Measurements from ENCODE around the gene FBXW11.

The FBXW11 gene

GRCh38 chr5:171868236-171868635 is 138.2 kb downstream of the FBXW11 start:
- no peak for DNase-seq (ENCODE audit: low read depth in 3 of 3)

DNA sequence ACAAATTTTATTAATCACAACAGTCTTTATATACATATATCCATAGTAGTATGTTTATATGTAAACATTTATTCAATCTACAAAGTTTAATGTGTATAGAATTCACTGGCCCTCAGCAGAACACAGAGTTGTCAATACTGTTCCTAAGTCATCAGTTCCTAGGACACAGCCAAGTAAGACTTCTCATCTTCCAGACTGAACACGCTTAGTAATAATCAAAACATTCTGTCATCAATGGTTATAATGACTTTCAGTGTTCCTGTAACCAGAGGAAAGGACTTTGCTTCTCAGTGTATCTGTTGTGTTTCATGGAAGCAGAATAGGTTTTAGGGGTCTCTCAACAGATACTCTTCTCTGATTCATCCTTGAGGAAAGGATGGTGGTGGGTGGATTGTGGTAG is 138.7 kb downstream of the FBXW11 start:
- no peak for DNase-seq (ENCODE audit: low read depth in 3 of 3)

DNA sequence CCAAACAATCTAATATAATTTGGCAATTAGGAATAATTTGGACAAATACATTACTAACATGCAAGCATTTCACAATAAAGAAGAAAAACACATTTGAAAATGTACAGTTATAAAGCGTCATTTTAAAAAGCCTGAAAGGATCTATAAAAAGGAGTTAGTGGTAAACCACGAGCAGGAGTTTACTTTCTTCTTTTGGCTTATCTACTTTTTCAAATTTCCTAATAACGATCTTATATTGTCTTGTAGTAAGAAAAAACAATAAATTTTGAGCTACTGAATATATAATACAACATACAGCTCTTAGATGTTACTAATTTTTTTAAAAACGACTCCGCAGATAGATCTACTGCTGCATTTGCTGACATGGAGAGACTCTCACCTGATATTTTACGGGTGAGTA is 141.0 kb downstream of the FBXW11 start:
- no peak for DNase-seq (ENCODE audit: low read depth in 3 of 3)

DNA sequence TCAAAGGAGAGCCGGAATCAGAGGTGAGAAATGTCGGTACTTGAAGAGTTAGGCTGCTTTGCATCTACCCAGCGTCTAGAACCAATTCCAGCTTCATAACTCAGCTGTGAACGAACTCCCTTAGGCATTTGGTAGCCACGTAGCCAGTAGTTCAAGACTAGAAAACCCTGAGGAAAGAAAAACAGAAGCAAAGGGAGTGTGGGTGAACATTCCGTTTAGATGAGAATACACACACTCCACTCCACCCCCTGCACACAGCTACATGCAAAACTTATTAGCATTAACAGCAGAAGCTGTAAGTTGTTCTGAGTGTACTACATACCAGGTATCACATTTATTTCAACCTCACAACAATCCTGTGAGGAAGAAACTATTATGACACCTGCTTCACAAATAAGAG is 142.5 kb downstream of the FBXW11 start:
- no peak for DNase-seq (ENCODE audit: low read depth in 3 of 3)

GRCh38 chr5:171862624-171863023 is 143.8 kb downstream of the FBXW11 start:
- DNase-seq (ENCODE audit: low read depth in 3 of 3): no peak

DNA sequence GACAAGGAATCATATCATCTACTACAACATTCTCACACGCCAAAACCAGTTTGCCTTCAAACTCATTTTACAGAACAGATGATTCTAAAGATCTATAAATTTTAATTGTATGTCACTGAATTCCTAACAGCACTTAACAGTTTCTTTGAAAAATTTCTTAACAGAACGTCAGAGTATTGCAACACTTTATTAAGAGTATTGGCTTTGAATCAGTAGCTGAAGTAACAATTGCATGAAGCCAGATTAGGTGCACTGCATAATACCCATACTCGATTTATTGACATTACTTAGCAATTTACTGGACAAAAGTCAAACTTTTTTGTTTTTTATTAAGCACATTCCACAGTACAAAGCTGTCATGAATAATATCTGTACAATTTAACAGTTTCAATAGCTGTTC is 145.1 kb downstream of the FBXW11 start:
- DNase-seq (ENCODE audit: low read depth in 3 of 3): no peak

DNA sequence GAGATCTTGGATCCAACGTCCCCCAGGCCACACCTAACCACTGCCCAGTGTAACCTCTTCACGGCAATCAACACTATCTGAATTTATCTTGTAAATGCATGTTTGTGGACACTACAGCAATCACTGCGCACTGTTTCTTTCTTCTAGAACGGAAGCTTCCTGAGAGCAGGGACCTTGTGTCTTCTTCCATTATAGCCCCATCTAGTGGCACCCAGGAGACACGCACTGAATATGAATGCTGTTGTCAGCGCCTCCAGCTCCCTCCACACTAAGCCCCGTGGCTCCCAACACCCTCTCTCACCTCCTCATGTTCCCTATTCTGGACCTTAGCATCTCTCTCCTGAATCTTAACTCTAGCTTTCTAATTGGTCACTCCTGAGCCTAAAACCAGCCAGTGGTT is 148.1 kb downstream of the FBXW11 start:
- DNase-seq (ENCODE audit: low read depth in 3 of 3): no peak

DNA sequence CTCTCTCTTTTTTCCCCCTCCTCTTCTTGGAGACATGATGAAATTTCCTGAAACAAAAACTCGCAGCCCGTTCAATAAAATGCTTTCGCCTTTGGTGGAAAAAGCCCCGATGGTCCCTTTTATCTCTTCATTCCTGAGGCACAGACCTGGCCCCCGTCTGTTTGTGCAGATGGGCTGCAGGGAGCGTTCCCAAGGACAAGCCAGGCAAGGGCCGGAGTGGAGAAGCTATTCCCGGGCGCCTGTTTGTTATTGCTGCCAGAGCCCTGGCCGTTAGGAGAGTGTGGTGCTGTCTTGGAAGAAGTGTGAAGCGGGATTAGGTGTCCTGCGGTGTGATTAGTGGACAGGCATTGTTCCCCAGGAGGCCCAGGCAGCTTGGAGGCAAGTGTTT is 149.0 kb downstream of the FBXW11 start:
- no peak for DNase-seq (ENCODE audit: low read depth in 3 of 3)

DNA sequence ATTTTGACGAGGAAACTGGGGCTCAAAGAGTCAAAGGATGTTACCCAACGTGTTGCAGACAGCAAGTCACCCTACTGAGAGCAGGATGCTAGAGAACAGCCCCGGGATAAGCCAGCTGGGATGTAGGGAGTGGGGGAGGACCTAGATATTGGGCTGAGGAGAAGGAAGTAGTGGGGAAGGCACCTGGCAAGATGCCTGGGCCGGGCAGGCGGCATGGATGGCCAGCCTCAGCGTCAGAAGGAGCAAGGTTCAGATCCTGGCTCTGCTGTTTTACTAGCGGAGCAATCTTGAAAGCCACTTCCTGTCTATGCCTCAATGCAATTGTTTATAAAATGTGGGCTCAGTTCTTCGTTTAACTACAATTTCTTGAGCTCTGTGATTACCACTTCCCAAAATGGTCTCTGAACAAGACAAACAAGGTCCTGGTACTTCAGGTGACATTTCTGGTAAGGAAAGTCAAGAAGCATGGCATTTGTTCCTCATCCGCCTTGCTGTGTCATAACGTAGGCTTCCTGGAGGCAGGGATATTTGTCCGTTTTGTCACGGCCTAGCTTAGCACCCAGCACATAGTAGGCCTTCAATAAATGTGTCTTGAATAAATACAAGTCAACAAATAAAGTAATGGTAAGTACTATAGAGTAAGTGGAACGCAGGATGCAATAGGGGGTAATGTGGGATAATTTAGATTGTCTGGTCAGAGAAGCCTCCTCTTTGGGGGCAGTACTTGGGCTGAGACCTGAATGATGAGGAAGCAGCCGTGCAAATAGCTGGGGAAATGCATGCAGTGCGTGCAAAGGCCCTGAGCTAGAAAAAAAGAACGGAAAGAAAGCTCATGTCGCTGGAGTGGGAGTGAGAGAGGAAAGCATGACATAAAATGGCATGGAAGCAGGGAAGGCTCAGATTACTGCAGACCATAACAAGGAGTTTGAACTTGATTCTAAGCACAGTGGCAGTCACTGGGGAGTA is 150.4 kb downstream of the FBXW11 start:
- DNase-seq (ENCODE audit: low read depth in 3 of 3): no peak

DNA sequence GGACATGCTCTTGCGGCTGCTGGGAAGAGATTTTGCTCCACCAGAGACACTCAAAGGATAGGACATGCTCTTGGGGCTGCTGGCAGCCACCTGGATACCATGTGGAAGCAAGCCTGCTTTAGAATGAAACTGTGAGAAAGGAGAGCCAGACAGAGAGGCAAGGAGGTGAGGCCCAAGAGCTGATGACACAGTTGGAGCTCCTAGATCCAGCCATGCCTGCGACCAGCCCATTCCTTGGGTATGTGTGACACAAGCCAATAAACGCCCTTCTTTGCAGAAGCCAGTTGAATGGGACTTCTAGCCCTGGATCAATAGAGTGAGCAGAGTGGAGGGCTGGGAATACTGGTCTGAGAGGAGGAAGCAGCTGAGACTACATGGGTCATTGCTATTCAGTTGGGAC is 151.2 kb downstream of the FBXW11 start:
- no peak for DNase-seq (ENCODE audit: low read depth in 3 of 3)

DNA sequence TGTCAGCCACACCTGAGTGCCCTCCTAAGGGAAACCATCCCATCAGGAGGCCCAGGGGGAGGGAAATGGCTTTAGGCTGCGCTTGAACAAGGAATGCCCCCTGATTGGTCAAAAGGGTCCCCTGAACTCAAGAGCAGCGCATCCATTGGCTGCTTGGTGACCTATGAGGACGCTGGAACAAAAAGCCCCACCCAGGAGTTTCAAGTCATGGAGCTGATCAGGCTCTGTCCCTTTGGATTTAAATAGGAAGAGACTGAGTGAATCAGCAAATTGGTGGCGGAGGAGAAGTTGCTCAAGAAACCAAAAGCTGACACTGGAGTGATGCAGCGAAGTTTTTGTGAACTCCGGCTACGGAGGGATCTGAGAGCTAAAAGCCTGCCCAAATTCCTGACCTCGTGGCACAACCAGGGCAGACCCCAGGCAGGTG is 154.2 kb downstream of the FBXW11 start:
- DNase-seq (ENCODE audit: low read depth in 3 of 3): no peak

GRCh38 chr5:171851251-171851650 is 155.2 kb downstream of the FBXW11 start:
- DNase-seq (ENCODE audit: low read depth in 3 of 3): no peak

GRCh38 chr5:171850324-171850947 is 156.0 kb downstream of the FBXW11 start:
- DNase-seq (ENCODE audit: low read depth in 3 of 3): no peak

- no peak for DNase-seq (ENCODE audit: low read depth in 3 of 3)
These were observed 156.7 kb downstream of the FBXW11 start for GRCh38 chr5:171849585-171850323.

DNA sequence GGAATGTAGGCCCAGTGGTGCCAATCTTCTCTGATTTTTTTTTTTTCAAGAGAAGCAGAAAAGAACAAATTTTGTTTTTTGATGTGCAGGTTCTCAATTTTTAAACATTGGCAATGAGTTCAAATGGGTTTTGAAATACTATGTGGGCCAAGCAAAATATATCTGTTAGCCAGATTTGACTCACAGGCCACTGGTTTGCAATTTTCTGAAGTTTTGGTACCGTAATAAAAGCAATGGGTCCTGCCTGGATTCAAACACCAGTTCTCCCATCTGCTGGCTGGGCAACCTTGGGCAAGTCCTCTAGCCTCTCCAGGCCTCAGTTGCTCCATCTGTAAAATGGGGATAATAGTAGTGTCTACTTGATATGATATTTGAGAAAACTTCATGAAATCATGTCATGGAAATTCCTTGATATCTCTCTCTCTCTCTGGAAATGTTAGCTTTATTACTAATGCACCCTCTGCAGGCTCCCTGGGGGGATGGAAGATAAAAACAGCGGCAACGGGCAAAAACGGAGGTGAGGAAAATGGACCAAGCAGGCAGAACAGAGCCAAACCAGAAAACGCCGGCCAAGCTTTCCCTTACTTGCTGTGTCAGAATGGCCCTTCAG is 157.4 kb downstream of the FBXW11 start:
- DNase-seq (ENCODE audit: low read depth in 3 of 3): no peak

- DNase-seq (ENCODE audit: low read depth in 3 of 3): no peak
These were observed 158.0 kb downstream of the FBXW11 start for GRCh38 chr5:171848486-171848885.

GRCh38 chr5:171848006-171848405 is 158.4 kb downstream of the FBXW11 start:
- no peak for DNase-seq (ENCODE audit: low read depth in 3 of 3)

GRCh38 chr5:171847026-171847425 is 159.4 kb downstream of the FBXW11 start:
- DNase-seq (ENCODE audit: low read depth in 3 of 3): no peak

DNA sequence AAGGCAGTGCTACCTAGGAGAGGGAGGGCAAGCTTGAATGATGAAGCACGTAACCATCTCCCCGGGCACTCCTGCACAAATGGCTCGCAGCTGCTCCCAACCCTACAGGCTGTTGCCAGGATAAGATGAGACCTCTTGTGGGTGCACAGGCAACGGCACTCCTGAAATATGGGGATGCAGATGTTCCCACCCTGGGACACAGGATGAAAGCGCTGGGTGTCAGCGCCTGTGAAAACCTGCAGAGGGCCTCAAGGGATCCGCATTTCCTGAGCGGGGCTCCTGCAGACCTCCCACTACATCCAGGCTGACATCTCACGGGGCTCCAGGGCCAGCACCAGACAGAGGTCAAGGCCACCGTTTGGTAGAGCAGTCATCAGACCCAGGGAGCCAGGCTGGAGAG is 160.1 kb downstream of the FBXW11 start:
- DNase-seq (ENCODE audit: low read depth in 3 of 3): no peak

- DNase-seq (ENCODE audit: low read depth in 3 of 3): no peak
These were observed 160.6 kb downstream of the FBXW11 start for GRCh38 chr5:171845857-171846256.

GRCh38 chr5:171845040-171845630 is 161.3 kb downstream of the FBXW11 start:
- DNase-seq (ENCODE audit: low read depth in 3 of 3): no peak

Measured in stimulated activated CD4-positive, alpha-beta T cell treated with anti-CD3 and anti-CD28 coated beads, TNF-alpha, amount 100 ng/mL, for 48 hours (primary cell).